Erythroblast (primary cell): ENCODE results near the gene LLGL2.
A peak's percentile ranks its signal among the peaks of the same experiment; 100 is the strongest.

ENCODE experiments used
- DNase-seq, 2 experiments: peaks; one replicate each; lab custom pipeline; 2025; lab: John Stamatoyannopoulos, UW
- GATA1 ChIP-seq: IDR thresholded peaks from 2 replicates; pipeline ENCODE4 v1.6.1; 2011; ENCODE audit warnings: low read depth, mild to moderate bottlenecking, control low read depth, low read length, moderate library complexity
- POLR2A ChIP-seq: IDR thresholded peaks from 2 replicates; pipeline ENCODE4 v1.6.1; 2011; ENCODE audit warnings: mild to moderate bottlenecking, low read length

Gene LLGL2

DNA sequence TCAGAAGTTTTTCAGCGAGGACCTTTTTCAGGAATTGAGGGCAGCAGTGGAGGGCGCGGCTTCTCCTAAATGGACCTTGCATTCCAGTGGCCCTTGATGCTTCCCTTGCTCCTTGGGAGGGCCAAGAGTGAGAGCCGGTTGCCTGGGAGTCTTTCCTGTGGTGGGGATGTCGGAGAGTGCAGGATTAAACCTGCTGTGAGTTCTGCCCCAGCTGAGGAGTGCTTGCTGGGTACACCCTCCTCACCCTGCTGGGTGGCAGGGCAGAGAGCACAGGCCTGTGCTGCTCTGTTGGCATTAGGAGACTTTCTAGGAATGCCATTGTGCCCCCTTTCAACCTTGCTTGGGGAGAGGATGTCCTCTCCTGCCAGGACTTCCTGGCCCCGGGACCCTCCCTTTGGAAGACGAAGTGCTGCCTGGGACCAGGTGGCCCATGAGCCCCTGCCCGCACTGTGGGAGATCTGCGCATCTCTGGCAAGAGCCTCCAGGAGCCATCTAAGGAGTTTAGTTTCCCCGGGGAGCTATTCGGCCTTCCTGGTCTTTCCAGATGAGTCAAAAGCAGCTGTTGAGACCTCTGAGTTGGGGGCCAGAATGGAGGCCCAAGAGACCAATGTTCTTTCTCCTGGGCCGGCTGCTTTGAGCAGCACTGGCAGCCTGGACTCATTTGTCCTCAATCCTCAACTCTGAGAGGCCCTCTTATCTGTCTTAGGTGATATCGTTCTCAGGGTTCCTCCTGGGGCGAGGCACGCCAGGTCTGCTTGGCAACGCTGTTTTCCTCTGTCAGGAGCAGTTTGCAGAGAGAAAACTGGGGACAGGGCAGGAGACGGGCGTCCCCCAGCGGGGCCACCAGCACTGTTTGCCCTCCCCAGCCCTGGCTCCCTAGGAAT lies 5.6 kb downstream of the LLGL2 start:
- TF ChIP-seq POLR2A (no peak), GATA1 (no peak)
- DNase-seq = no peak

DNA sequence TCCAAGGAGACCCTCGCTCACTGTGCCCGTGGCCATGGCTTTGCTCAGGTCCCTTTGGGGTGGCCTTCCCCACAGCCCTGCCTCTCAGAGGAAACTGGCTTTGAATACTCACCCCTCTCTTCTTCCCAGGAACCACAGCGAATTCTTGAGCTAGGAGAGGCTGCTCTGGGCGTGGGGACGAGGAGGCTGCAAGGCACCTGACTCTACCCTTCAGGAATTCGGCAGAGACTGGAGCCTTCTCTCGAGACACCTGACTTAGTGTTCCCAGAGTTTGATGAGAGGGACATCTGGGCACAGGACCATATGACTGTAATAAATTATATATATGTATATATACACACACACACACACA lies 6.2 kb downstream of the LLGL2 start:
- TF ChIP-seq GATA1 (no peak), POLR2A (no peak)
- no peak for DNase-seq

DNA sequence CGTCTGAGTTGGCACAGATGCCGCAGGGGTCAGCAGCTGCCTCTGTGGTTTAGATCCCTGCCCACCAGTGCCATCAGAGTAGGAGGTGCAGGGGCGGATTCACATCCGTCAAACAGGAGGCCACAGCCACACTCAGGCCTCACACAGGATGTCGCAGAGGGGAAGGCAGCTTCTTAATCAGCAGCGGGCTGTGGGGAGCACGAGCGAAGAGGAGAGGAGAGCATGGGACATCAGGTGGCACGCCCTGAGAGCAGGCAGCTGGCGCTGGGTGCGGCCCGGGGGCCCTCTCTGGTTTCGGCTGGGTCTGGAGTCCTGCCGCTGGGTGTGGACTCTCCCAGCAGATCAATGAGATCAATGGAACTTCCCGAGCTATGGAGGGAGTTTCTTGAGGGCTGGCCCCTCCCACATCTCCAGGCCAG lies 9.6 kb downstream of the LLGL2 start:
- no peak for TF ChIP-seq GATA1
- TF ChIP-seq POLR2A = no peak
- peak; percentile 50 to 52 for DNase-seq

DNA sequence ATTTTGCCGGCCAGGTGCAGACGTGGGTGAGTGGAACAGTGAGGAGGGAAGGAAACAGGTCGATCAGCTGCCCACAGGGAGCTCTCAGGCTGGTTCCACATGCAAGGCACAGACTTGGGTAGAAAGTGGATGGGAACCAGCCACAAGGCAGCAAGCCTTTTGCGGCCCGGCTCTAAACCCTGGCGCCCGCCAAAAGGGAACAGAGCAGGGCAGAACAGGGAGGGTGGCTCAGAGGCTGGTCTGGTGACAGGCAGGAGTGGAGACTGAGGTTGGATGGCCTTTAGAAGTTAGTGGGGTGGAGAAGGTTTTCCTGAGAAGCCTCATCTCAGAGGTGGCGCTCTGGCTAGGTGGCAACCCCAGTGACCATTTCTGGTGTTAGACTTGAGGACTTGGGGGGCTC lies 10.4 kb downstream of the LLGL2 start:
- TF ChIP-seq GATA1 = no peak
- no peak for TF ChIP-seq POLR2A
- DNase-seq = no peak

DNA sequence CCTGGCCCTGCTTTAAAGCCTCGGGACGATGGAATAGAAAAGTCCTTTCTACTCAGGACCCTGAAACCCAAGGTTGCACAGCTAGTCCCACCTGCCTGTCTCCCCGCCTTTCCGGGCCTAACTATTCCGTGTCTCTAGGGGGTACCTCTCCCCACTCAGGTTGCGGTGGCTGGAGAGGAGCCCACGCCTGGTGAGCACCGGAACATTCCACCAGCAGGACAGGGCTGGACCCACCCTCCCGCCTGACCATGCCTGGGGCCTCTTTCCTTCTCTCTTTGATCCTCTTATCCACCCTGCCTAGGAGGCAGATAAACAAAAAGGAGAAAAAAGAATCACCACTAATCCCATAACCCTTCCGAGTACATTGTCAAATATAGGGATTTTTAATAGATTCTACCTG lies 10.9 kb downstream of the LLGL2 start:
- DNase-seq = no peak
- TF ChIP-seq POLR2A (no peak), GATA1 (no peak)

DNA sequence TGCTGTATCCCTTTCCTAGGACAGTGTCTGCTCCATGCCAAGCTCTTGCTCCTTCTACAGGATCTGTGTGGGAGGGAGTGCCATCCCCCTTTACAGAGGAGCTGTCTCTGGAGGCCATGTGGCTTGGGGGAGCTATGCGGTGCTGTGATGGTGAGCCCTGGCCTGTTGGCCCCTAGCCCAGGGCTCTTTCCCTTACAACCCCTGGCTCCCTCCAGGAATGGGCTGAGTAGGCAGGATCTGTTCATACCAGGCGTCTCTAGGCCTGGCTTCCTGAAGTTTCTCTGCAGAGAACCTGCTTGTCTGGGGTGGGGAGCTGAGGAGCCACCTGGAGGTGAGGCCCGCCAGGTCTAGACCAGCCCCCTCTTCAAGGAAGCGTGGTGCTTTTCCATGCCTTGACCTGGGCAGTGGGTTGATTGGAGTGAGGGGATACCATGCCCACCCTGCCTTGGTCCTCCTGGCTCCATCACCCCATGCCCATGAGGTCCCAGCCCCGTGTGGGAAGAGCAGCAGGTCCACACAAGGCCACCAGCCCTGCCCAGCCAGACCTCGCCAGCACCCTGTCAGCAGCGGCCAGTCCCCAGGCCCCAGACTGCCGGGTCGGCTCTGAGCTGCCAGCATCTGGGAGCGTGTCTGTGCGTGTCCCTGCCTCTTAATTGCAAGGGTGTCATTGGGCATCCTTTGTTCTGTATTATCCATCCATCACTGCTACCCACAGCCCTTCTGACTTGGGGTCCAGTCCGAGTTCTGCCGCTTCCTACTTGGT lies 14.7 kb downstream of the LLGL2 start:
- no peak for DNase-seq
- TF ChIP-seq POLR2A (no peak), GATA1 (no peak)

DNA sequence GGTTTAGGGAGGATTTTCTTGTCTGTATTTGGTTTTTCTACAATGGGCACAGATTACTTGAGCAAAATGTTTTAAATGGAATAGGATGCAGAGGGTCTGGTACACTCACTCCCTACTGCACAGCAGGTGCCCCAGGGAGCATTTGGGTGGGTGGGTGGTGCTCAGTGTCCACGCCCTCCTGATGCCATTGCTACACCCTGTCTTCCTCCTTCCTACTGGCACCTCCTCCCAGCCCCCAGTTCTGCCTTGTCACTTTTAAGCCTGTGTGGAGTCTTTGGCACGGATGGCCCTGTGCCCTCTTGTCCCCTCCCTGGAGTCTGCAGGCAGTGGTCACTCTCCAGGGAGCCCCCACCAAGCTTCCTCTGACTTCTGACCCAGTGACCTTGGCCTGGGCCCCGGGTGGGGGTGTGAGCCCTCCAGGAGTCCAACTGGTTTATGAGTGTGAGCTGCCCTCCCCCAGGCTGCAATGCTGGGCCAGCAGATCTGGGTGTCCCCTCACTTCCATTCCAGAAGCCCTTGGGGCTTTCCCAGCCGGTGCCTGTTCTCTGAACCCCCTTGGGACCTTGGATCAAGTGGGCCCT lies 15.5 kb downstream of the LLGL2 start:
- DNase-seq = no peak
- TF ChIP-seq POLR2A (no peak), GATA1 (no peak)

DNA sequence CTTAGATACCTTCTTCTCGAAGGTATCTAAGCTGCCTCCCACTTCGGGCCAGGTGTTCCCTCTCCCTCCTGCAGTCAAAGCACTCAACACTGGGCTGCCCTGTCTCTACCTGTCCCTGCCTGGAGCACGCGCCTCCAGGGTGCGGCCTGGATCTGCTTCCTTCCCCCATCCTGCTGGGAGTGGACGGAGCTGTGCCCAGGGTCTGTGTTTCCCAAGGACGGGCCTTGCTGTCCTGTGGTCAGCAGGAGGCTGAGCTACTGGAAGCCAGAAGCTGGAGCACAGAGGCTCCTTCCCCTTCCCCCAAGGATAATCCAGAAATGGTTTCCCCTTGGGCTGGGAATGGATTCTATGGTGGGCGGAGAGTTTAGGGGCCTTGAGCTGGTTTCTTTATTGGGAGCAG lies 16.7 kb downstream of the LLGL2 start:
- no peak for TF ChIP-seq POLR2A
- TF ChIP-seq GATA1 = no peak

DNA sequence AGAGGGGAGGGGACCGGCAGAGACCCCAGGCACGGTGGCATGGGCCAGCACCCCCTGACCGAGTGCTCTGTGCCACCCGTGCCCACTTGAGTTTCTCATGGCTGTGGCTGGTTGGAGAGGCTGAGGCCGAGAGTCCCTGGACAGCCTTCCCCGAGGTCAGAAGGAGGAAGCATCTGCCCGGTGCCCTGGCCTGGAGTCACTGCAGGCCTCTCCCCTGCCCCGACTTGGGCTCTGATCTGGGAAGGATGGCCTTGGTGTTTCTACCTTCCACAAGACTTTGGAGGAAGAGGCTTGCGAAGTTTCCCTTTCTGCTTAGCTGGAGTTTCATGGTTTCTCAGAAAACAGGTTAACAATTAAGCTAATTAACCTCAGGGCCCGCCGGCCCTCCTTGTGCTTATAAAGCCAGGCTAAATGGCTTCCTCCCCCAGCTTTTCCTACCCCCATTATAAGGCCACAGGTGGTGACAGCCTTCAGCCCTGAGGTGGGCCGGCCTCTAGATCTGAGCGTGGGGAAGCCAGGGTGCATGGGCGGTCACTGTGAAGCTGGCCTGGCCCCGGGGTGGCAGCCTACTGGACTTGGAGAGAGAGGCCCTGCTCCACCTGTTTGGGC lies 17.3 kb downstream of the LLGL2 start:
- TF ChIP-seq GATA1 (no peak), POLR2A (no peak)
- DNase-seq = no peak

More for the DNA sequence above, 16.7 kb downstream of the LLGL2 start:
- DNase-seq = no peak

DNA sequence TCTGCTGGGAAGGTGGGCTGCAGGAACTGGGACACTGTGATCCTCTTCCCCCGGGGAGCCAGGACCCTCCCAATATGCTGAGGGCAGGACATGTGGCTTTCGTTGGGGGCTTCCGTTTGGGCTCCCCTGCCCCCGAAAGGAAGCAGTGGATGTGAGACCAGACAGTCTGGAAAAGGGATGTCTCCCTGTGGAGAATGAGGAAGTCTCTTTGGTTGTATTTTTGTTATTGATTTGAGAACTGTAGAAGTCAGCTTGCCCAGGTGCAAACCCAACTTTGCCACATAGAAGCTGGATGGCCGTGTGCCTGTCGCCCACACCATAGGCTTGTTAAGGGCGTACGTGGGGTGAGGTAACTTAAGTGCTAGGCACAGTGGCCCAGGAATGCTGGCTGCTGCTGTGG lies 18.8 kb downstream of the LLGL2 start:
- DNase-seq = no peak
- no peak for TF ChIP-seq GATA1
- no peak for TF ChIP-seq POLR2A

DNA sequence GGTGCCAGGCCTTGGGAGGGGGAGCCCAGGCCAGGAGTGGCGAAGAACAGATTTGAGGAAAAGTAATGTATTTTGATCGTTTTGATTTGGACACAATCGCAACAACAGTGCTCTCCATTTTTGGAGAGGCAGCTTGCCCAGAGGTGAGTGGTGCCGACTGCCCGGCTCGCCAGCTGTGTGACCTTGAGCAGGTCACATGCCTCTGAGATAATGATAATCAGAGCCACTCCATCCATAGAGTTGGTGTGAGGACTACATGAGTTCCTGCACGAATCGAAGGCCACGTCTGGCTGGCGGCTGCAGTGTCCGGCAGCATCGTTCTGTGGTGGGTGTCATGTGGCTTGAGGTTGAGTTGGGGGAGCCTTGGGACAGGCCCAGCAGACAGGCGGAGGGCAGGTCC lies 20.7 kb downstream of the LLGL2 start:
- DNase-seq = no peak
- TF ChIP-seq GATA1 (no peak), POLR2A (no peak)

DNA sequence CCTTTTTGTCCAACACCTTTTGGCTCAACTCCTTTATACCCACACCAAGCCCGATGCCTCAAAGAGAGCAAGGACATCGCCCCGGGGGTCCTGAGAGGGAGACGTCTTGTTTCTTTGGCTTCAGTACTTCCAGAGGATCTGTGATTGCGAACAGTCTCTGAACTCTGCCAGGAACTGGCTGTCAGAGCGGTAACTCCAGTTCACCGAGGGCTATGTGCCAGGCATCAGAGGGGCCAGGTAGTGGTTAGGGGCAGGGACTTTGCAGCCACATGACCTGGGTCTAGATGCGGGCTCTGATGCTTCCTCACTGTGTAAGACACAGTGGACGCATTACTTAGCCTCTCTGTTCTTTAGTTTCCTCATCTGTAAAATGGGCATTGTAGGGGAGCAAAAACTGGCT lies 21.6 kb downstream of the LLGL2 start:
- TF ChIP-seq GATA1 (no peak), POLR2A (no peak)
- no peak for DNase-seq

DNA sequence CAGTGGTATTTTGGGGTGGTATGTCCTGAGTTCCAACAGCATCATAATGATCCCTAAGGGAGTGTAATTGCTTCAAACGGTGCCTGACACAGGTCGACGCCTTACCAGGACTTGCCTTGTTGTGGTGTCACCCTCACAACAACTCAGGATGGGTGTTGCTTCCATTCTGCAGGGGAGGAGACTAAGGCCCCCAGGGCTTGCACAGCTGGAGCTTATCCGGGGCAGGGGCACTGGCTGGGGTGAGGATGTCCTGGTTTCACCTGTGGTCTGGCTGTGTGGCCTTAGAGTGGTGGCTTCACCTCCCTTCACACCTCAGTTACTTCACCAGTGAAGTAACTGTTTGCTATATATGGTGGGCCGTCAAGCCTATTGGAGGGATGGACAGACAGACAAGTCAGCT lies 23.3 kb downstream of the LLGL2 start:
- TF ChIP-seq POLR2A (no peak), GATA1 (no peak)
- DNase-seq = no peak

DNA sequence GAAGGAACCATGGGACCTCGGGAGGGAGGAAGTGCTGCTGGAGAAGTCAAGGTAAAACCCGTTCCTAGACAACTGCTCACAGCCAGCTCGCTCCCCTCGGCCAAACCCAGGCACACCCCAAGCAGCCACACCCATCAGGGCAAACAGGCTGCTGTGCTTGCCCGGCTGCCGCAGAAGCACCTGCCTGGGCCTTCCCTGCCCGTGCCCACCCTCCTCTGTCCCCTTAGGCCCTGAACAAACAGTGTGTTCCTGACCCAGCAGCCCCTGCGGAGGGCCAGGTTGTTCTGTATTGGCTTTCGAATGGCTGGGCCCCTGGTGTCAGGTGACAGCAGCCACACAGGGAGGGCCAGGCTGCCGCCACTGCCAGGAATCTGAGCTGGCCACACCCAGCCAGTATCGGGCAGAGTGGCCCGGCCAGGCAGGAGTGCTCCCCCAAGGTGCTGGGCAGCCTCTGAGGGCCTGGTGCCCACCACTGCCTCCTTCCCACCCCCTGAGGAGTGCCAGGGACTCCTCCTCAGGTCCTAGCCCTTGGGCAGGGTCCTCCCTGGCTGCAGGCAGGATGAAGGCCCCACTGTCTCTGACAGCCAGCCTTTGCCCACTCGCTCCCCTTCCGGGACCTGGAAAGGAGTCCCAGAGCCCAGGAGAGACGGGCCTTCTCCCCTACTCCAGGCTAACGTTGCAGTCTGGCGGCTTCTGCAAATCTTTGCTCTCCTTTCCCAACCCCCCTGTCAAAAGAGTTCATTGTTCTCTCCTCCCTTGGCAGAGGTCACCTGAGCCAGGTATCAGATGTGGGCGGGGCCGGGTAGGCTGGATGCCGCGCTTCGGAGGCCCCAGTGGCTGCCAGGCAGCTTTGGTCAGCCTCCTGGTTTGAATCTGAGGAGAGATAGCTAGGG lies 24.0 kb downstream of the LLGL2 start:
- no peak for DNase-seq
- TF ChIP-seq GATA1 (no peak), POLR2A (no peak)
